Tibial artery (tissue), 4 donors: ENCODE results near the gene WFIKKN1.

ENCODE experiments used
- DNase-seq, 2 donors: peaks; one replicate each; pipeline ENCODE4 v3.0.0-alpha.2; 2019
- H3K27ac ChIP-seq, 2 donors: fragments of 200-600 bp; sonication (generic) in 1 of 2; 1 replicate in 1 of 2; 2 replicates in 1 of 2; pipeline ENCODE4 v1.5.1; 2018 to 2019; ENCODE audit warnings: mild to moderate bottlenecking in 1 of 2
- H3K27me3 ChIP-seq, 2 donors: fragments of 200-600 bp; sonication (generic) in 1 of 2; one replicate each; pipeline versions ENCODE4 v1.5.1 to v1.6.0; 2016 to 2019
- H3K36me3 ChIP-seq, 3 donors: fragments of 200-600 bp; sonication (generic) in 2 of 3; one replicate each; pipeline ENCODE4 v1.5.1; 2016 to 2019; ENCODE audit warnings: mild to moderate bottlenecking in 2 of 3
- H3K4me1 ChIP-seq, 4 donors: fragments of 200-600 bp; sonication (generic) in 2 of 4; 1 replicate in 3 of 4; 2 replicates in 1 of 4; pipeline ENCODE4 v1.5.1; 2016 to 2019
- H3K4me3 ChIP-seq, 2 donors: fragments of 200-600 bp; sonication (generic) in 1 of 2; 1 replicate in 1 of 2; 2 replicates in 1 of 2; pipeline ENCODE4 v1.5.1; 2018 to 2019; ENCODE audit warnings: mild to moderate bottlenecking in 2 of 2
- H3K9me3 ChIP-seq, 3 donors: fragments of 200-600 bp; sonication (generic) in 1 of 3; one replicate each; pipeline ENCODE4 v1.5.1; 2016 to 2019
- CTCF ChIP-seq, 2 experiments: fragments of 200-600 bp in 1 of 2; fragments of 450-650 bp in 1 of 2; IDR thresholded peaks; one replicate each; pipeline ENCODE4 v1.5.1; 2017 to 2019; ENCODE audit warnings: antibody characterized with exemption in 2 of 2, mild to moderate bottlenecking in 1 of 2, moderate library complexity in 1 of 2
- intact Hi-C: fragments of 100-400 bp; cut with DNase I; formaldehyde crosslinking; loops from one replicate; pipeline ENCODE4 v1.15.0; 2023; ENCODE audit warnings: low total_unique reads

WFIKKN1 gene

GRCh38 chr16:644556-644955 is 13.8 kb downstream of the WFIKKN1 start:
- H3K27me3 ChIP-seq: no peaks in the 10 kb centered on the region
- no peak overlapping the region for H3K4me3 ChIP-seq
- no peak overlapping the region for H3K27ac ChIP-seq
- TF ChIP-seq CTCF (IDR thresholded peaks at IDR 0.05): no peak
- intact Hi-C loops: no loop called here
- DNase-seq: no peak
- peaks cover 12 to 60% (median 32%) of the 10 kb centered on the region in 4 donors for H3K4me1 ChIP-seq
- no peaks in the 10 kb centered on the region for H3K36me3 ChIP-seq
- no peaks in the 10 kb centered on the region for H3K9me3 ChIP-seq

- Histone ChIP-seq H3K9me3 (no peaks in the 10 kb centered on the region), H3K36me3 (peaks cover 0 to 2% (median 0%) of the 10 kb centered on the region in 3 donors), H3K27ac (no peak overlapping the region), H3K4me1 (peaks cover 12 to 63% (median 37%) of the 10 kb centered on the region in 4 donors), H3K4me3 (no peak overlapping the region), H3K27me3 (no peaks in the 10 kb centered on the region)
- no peak for TF ChIP-seq CTCF (IDR thresholded peaks at IDR 0.05)
- intact Hi-C loops: no loop called here
- no peak for DNase-seq
Observed at GRCh38 chr16:645852-646678, 15.3 kb downstream of the WFIKKN1 start.

GRCh38 chr16:646679-647172 is 15.9 kb downstream of the WFIKKN1 start:
- intact Hi-C loops: no loop called here
- TF ChIP-seq CTCF (IDR thresholded peaks at IDR 0.05): no peak
- Histone ChIP-seq H3K27me3 (no peaks in the 10 kb centered on the region), H3K4me3 (no peak overlapping the region), H3K9me3 (no peaks in the 10 kb centered on the region), H3K36me3 (peaks cover 0 to 9% (median under 1%) of the 10 kb centered on the region in 3 donors), H3K4me1 (peaks cover 7 to 59% (median 33%) of the 10 kb centered on the region in 4 donors), H3K27ac (no peak overlapping the region)
- no peak for DNase-seq

- Histone ChIP-seq H3K27me3 (no peaks in the 10 kb centered on the region), H3K4me1 (peaks cover 7 to 57% (median 32%) of the 10 kb centered on the region in 4 donors), H3K9me3 (no peaks in the 10 kb centered on the region), H3K4me3 (no peak overlapping the region), H3K36me3 (peaks cover 0 to 15% (median 7%) of the 10 kb centered on the region in 3 donors), H3K27ac (no peak overlapping the region)
- intact Hi-C loops: no loop called here
- TF ChIP-seq CTCF (IDR thresholded peaks at IDR 0.05): no peak
- DNase-seq: no peak
Observed at GRCh38 chr16:647173-647902, 16.6 kb downstream of the WFIKKN1 start.

GRCh38 chr16:648071-648780 is 17.4 kb downstream of the WFIKKN1 start:
- peaks cover 0 to 24% (median 7%) of the 10 kb centered on the region in 3 donors for H3K36me3 ChIP-seq
- no peak for TF ChIP-seq CTCF (IDR thresholded peaks at IDR 0.05)
- H3K27ac ChIP-seq: peak overlapping the region; percentile 82 to 90
- DNase-seq: no peak
- intact Hi-C loops: no loop called here
- H3K4me3 ChIP-seq: peak overlapping the region; percentile 81 to 84
- H3K9me3 ChIP-seq: no peaks in the 10 kb centered on the region
- no peaks in the 10 kb centered on the region for H3K27me3 ChIP-seq
- peaks cover 7 to 48% (median 24%) of the 10 kb centered on the region in 4 donors for H3K4me1 ChIP-seq
